ENCODE results near the gene NUDCD3.

DNA sequence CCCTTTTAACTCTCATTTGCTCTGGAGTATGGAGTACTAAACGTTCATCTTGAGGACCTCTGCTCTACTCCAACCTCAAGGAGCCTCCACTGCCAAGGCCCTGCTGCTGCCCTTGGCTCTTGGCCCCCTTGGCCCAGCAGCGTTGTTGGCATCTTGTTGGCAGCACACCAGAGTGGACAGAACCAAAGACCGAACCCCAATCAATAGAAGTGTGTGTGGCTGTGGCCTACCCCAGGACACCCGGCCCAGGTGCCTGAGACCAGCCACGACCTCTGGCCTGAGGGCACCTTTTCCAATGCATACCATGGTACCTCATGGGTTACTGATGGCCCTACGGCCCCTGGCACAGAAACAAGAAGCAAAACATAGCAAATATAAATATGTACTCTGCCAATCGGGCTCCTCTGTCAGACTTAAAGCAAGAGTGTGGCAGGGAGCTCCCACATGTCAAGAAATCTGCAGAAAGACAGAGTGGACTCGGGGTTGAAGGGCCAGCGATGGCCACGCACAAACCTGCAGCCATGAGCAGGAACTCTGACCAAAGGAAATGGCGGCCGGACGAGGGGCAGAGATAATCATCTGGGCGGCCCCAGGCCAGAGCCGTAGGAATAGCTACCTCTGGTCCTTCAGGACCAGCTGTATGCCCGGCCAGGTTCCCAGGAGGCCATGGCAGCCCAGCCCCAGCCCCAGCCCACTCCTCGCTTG is 47.8 kb upstream of the NUDCD3 start:
- TF ChIP-seq BHLHE40 (IDR thresholded peaks at IDR 0.05; ENCODE audit: borderline replicate concordance), result no peak
- TF ChIP-seq, protein P1, sequence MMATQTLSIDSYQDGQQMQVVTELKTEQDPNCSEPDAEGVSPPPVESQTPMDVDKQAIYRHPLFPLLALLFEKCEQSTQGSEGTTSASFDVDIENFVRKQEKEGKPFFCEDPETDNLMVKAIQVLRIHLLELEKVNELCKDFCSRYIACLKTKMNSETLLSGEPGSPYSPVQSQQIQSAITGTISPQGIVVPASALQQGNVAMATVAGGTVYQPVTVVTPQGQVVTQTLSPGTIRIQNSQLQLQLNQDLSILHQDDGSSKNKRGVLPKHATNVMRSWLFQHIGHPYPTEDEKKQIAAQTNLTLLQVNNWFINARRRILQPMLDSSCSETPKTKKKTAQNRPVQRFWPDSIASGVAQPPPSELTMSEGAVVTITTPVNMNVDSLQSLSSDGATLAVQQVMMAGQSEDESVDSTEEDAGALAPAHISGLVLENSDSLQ (IDR thresholded peaks at IDR 0.05), result no peak
- TF ChIP-seq FOXM1 (IDR thresholded peaks at IDR 0.05; ENCODE audit: borderline replicate concordance), result no peak

All from HEK293T (cell line).